ENCODE data around the gene ROCK2.

Gene ROCK2

GRCh38 chr2:11224887-11225286 is 119.5 kb downstream of the ROCK2 start:
- TF ChIP-seq CTCF (conservative IDR thresholded peaks at IDR 0.05; ENCODE audit: control insufficient read depth, insufficient read depth, low read depth, low read length), result no peak
- H3K4me3 ChIP-seq (ENCODE audit: control insufficient read depth, low read depth, low read length), result no peak overlapping the region
- no peak for DNase-seq (ENCODE audit: low read depth)

GRCh38 chr2:11222845-11223244 is 121.6 kb downstream of the ROCK2 start:
- no peak for DNase-seq (ENCODE audit: low read depth)
- no peak for TF ChIP-seq CTCF (conservative IDR thresholded peaks at IDR 0.05; ENCODE audit: control insufficient read depth, insufficient read depth, low read depth, low read length)
- no peak overlapping the region for H3K4me3 ChIP-seq (ENCODE audit: control insufficient read depth, low read depth, low read length)

- no peak for TF ChIP-seq CTCF (conservative IDR thresholded peaks at IDR 0.05; ENCODE audit: control insufficient read depth, insufficient read depth, low read depth, low read length)
- no peak overlapping the region for H3K4me3 ChIP-seq (ENCODE audit: control insufficient read depth, low read depth, low read length)
- no peak for DNase-seq (ENCODE audit: low read depth)
These were observed 124.0 kb downstream of the ROCK2 start for GRCh38 chr2:11220445-11220844.

- no peak overlapping the region for H3K4me3 ChIP-seq (ENCODE audit: control insufficient read depth, low read depth, low read length)
- no peak for TF ChIP-seq CTCF (conservative IDR thresholded peaks at IDR 0.05; ENCODE audit: control insufficient read depth, insufficient read depth, low read depth, low read length)
- DNase-seq (ENCODE audit: low read depth), result no peak
These were observed 129.0 kb downstream of the ROCK2 start for GRCh38 chr2:11215407-11215806.

GRCh38 chr2:11214770-11215169 is 129.7 kb downstream of the ROCK2 start:
- no peak for TF ChIP-seq CTCF (conservative IDR thresholded peaks at IDR 0.05; ENCODE audit: control insufficient read depth, insufficient read depth, low read depth, low read length)
- no peak overlapping the region for H3K4me3 ChIP-seq (ENCODE audit: control insufficient read depth, low read depth, low read length)
- DNase-seq (ENCODE audit: low read depth), result no peak

GRCh38 chr2:11213975-11214374 is 130.5 kb downstream of the ROCK2 start:
- no peak for DNase-seq (ENCODE audit: low read depth)
- TF ChIP-seq CTCF (conservative IDR thresholded peaks at IDR 0.05; ENCODE audit: control insufficient read depth, insufficient read depth, low read depth, low read length), result no peak

GRCh38 chr2:11213090-11213638 is 131.3 kb downstream of the ROCK2 start:
- no peak for TF ChIP-seq CTCF (conservative IDR thresholded peaks at IDR 0.05; ENCODE audit: control insufficient read depth, insufficient read depth, low read depth, low read length)
- DNase-seq (ENCODE audit: low read depth), result peak; percentile 80
- H3K4me3 ChIP-seq (ENCODE audit: control insufficient read depth, low read depth, low read length), result no peak overlapping the region

More at GRCh38 chr2:11213975-11214374, 130.5 kb downstream of the ROCK2 start:
- H3K4me3 ChIP-seq (ENCODE audit: control insufficient read depth, low read depth, low read length), result no peak overlapping the region
